Uterus (tissue), 4 donors: Measurements from ENCODE around the gene NAA38. TPM values are rescaled to one million over a fixed set of nuclear protein-coding genes. Genes with fewer than 3 reads are reported as not detected.
A peak's percentile ranks its signal among the peaks of the same experiment; 100 is the strongest.

Source experiments
- DNase-seq, 2 donors: peaks; one replicate each; pipeline ENCODE4 v3.0.0-alpha.2; 2019 to 2020
- H3K27ac ChIP-seq, 2 donors: fragments of 200-600 bp; sonication (generic); 1 replicate in 1 of 2; 2 replicates in 1 of 2; pipeline ENCODE4 v1.5.1; 2016 to 2018
- H3K27me3 ChIP-seq, 2 donors: fragments of 200-600 bp; sonication (generic); one replicate each; pipeline ENCODE4 v1.5.1; 2018 to 2019; ENCODE audit warnings: control low read depth in 1 of 2
- H3K36me3 ChIP-seq, 2 donors: fragments of 200-600 bp; sonication (generic); one replicate each; pipeline ENCODE4 v1.5.1; 2019; ENCODE audit warnings: control low read depth in 1 of 2
- H3K4me1 ChIP-seq, 2 donors: fragments of 200-600 bp; sonication (generic); one replicate each; pipeline ENCODE4 v1.5.1; 2018 to 2019; ENCODE audit warnings: control low read depth in 1 of 2
- H3K4me3 ChIP-seq, 2 donors: fragments of 200-600 bp; sonication (generic); 1 replicate in 1 of 2; 2 replicates in 1 of 2; pipeline ENCODE4 v1.5.1; 2018 to 2019; ENCODE audit warnings: mild to moderate bottlenecking in 1 of 2
- H3K9me3 ChIP-seq, 2 donors: fragments of 200-600 bp; sonication (generic); one replicate each; pipeline ENCODE4 v1.5.1; 2019; ENCODE audit warnings: control low read depth in 1 of 2
- CTCF ChIP-seq, 4 experiments: fragments of 200-600 bp in 2 of 4; fragments of 450-650 bp in 2 of 4; sonication (generic) in 2 of 4; IDR thresholded peaks; one replicate each; pipeline ENCODE4 v1.5.1; 2016 to 2019; ENCODE audit warnings: antibody characterized with exemption in 4 of 4, mild to moderate bottlenecking in 2 of 4, moderate library complexity in 1 of 4
- POLR2A ChIP-seq, 2 donors: fragments of 450-650 bp; IDR thresholded peaks; one replicate each; pipeline ENCODE4 v1.6.1; 2016; ENCODE audit warnings: antibody characterized with exemption in 2 of 2, mild to moderate bottlenecking in 1 of 2, moderate library complexity in 1 of 2
- intact Hi-C: fragments of 100-400 bp; cut with DNase I; formaldehyde crosslinking; loops from one replicate; pipeline ENCODE4 v1.15.1; 2023; ENCODE audit warnings: low total_unique reads
- small RNA-seq: library from RNA; depleted of rRNA; stranded (forward); fragments of <200 nt; gene quantifications from one replicate; pipeline ENCODE3, GENCODE V24; 2016
- total RNA-seq, 4 donors: library from RNA; depleted of rRNA in 3 of 4; stranded (reverse); fragments of >200 nt in 3 of 4; gene quantifications; one replicate each; pipeline versions ENCODE4 v1.1.0 to v1.2.4, GENCODE V29; 2014 to 2023
- donor health status: DM: yes; HTN: yes; CAD: no.

NAA38 gene
- total RNA-seq, 4 donors from 2014 or later = 3.6 to 94.7 (median 48.1) TPM

GRCh38 chr17:7809086-7809790, 48.1 kb downstream of the NAA38 start:
- Histone ChIP-seq H3K9me3 (no peaks in the 10 kb centered on the region), H3K4me3 (no peak overlapping the region), H3K27ac (no peak overlapping the region), H3K36me3 (no peaks in the 10 kb centered on the region), H3K4me1 (no peaks in the 10 kb centered on the region), H3K27me3 (no peaks in the 10 kb centered on the region)
- TF ChIP-seq CTCF (IDR thresholded peaks at IDR 0.05) = no peak
- TF ChIP-seq POLR2A (IDR thresholded peaks at IDR 0.05) = no peak
- intact Hi-C loops = no loop called here
- no peak for DNase-seq

- H3K4me3 ChIP-seq = no peak overlapping the region
- no peaks in the 10 kb centered on the region for H3K9me3 ChIP-seq
- H3K36me3 ChIP-seq = no peaks in the 10 kb centered on the region
- TF ChIP-seq CTCF (IDR thresholded peaks at IDR 0.05) (no peak), POLR2A (IDR thresholded peaks at IDR 0.05) (no peak)
- H3K27ac ChIP-seq = no peak overlapping the region
- H3K27me3 ChIP-seq = no peaks in the 10 kb centered on the region
- H3K4me1 ChIP-seq = no peaks in the 10 kb centered on the region
- DNase-seq = no peak
- intact Hi-C loops = no loop called here
Measured at GRCh38 chr17:7807206-7807605, 50.2 kb downstream of the NAA38 start.

Small RNA genes within 50 kb of the gene (small RNA-seq; reads per million reads assigned to genes)
- 70.1 reads per million, percentile 93 among the genes with 10 or more reads in this experiment for gene SCARNA21

Other genes starting within 250 kb of the NAA38 start
- gene FXR2, start 242.7 kb downstream of the NAA38 start, total RNA-seq = 10 to 100 TPM in 2 of 4 donors, 1 to 10 TPM in 2; 6.2 to 37.8 (median 20.1) TPM
- gene SAT2, start 229.7 kb downstream of the NAA38 start, total RNA-seq = 10 to 100 TPM; 18.5 to 74.8 (median 46.0) TPM
- 1 to 10 TPM in 1 of 4 donors, under 1 TPM in 1, not detected in 2; 0.21 to 1.1 TPM for gene SHBG, start 227.4 kb downstream of the NAA38 start, total RNA-seq
- 10 to 100 TPM in 1 of 4 donors, 1 to 10 TPM in 3; 3.2 to 20.7 (median 8.0) TPM for gene ATP1B2, start 206.6 kb downstream of the NAA38 start, total RNA-seq
- gene TP53, start 170.1 kb downstream of the NAA38 start, total RNA-seq = 10 to 100 TPM in 3 of 4 donors, 1 to 10 TPM in 1; 5.9 to 58.3 (median 30.7) TPM
- gene WRAP53, start 169.1 kb downstream of the NAA38 start, total RNA-seq = 1 to 10 TPM; 1.0 to 8.8 (median 6.2) TPM
- gene EFNB3, start 152.4 kb downstream of the NAA38 start, total RNA-seq = 10 to 100 TPM in 2 of 4 donors, under 1 TPM in 2; 0.26 to 13.1 (median 5.6) TPM
- 1 to 10 TPM in 1 of 4 donors, under 1 TPM in 3; under 0.01 to 1.4 (median 0.48) TPM for gene DNAH2, start 139.8 kb downstream of the NAA38 start, total RNA-seq
- gene KDM6B, start 23.3 kb downstream of the NAA38 start, total RNA-seq = 10 to 100 TPM in 1 of 4 donors, 1 to 10 TPM in 3; 2.6 to 47.9 (median 4.4) TPM
- 10 to 100 TPM in 3 of 4 donors, 1 to 10 TPM in 1; 7.3 to 68.1 (median 28.1) TPM for gene TMEM88, start 2.5 kb downstream of the NAA38 start, total RNA-seq
- gene CYB5D1, start 444 bp upstream of the NAA38 start, total RNA-seq = 10 to 100 TPM in 3 of 4 donors, 1 to 10 TPM in 1; 3.1 to 17.6 (median 16.2) TPM
- 100 to 1,000 TPM in 3 of 4 donors, 10 to 100 TPM in 1; 81.0 to 165 (median 133) TPM for gene CHD3, start 31.2 kb upstream of the NAA38 start, total RNA-seq
- gene RNF227, start 58.7 kb upstream of the NAA38 start, total RNA-seq = 1 to 10 TPM in 3 of 4 donors, under 1 TPM in 1; under 0.01 to 9.8 (median 5.3) TPM
- gene KCNAB3, start 72.3 kb upstream of the NAA38 start, total RNA-seq = 10 to 100 TPM in 2 of 4 donors, 1 to 10 TPM in 1, not detected in 1; 3.4 to 32.7 (median 19.5) TPM
- gene TRAPPC1, start 74.4 kb upstream of the NAA38 start, total RNA-seq = 10 to 100 TPM; 24.1 to 67.5 (median 27.8) TPM
- gene CNTROB, start 74.6 kb upstream of the NAA38 start, total RNA-seq = 10 to 100 TPM in 3 of 4 donors, 1 to 10 TPM in 1; 7.1 to 58.5 (median 26.1) TPM
- gene GUCY2D, start 145.1 kb upstream of the NAA38 start, total RNA-seq = under 1 TPM in 1 of 4 donors, not detected in 3; 0.14 TPM
- 1 to 10 TPM in 1 of 4 donors, under 1 TPM in 2, not detected in 1; 0.14 to 1.5 (median 0.24) TPM for gene ALOX15B, start 181.5 kb upstream of the NAA38 start, total RNA-seq
- gene ALOX12B, start 230.2 kb upstream of the NAA38 start, total RNA-seq = not detected